ENCODE data around the gene ARF1.

ARF1 gene

GRCh38 chr1:228093050-228093906 is 10.8 kb downstream of the ARF1 start:
- H3K9me3 ChIP-seq: peaks cover 0 to 11% (median 6%) of the 10 kb centered on the region in 3 donors
- intact Hi-C loops (cut with DNase I; ENCODE audit: low total_unique reads): no loop called here
- no peak for TF ChIP-seq CTCF (IDR thresholded peaks at IDR 0.05)
- peaks cover 18 to 31% (median 29%) of the 10 kb centered on the region in 3 donors for H3K36me3 ChIP-seq
- DNase-seq: peak in 1 of 2 donors; percentile 45
- peaks cover 8 to 65% (median 48%) of the 10 kb centered on the region in 4 donors for H3K4me1 ChIP-seq
- no peaks in the 10 kb centered on the region for H3K27me3 ChIP-seq
- H3K4me3 ChIP-seq: no peak overlapping the region
- H3K27ac ChIP-seq: no peak overlapping the region

DNA sequence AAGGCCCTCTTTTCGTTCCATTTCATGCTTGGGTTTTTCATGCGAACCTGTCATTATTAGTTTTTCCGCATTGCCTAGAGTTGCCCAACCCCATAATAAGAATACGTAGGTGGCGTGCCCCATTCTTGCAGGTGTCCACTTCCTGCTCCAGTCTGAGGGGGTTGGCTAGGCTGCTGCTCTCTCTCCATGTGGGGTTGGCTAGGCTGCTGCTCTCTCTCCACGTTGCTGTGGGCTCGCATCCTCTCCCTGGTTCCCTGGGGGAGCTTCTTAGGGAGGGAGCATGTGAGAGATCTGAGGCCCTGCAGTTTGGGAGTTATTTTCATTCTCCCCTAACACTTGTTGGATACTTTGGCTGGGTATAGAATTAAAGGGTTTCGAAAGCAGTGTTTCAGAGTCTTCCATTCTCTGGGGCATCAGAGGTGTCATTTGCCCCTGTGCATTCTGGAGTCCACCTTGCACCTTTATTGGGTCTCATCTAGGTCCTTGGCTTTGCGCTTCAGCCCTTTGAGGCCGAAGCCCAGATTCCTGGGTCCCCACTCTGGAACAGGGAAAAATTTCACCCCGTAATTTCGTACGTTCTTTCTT is 12.0 kb downstream of the ARF1 start:
- intact Hi-C loops (cut with DNase I; ENCODE audit: low total_unique reads): no loop called here
- H3K27me3 ChIP-seq: no peaks in the 10 kb centered on the region
- H3K9me3 ChIP-seq: peaks cover 0 to 11% (median 6%) of the 10 kb centered on the region in 3 donors
- no peak overlapping the region for H3K4me3 ChIP-seq
- H3K4me1 ChIP-seq: peaks cover 8 to 52% (median 36%) of the 10 kb centered on the region in 4 donors
- H3K27ac ChIP-seq: no peak overlapping the region
- H3K36me3 ChIP-seq: peaks cover 30 to 44% (median 41%) of the 10 kb centered on the region in 3 donors
- no peak for TF ChIP-seq CTCF (IDR thresholded peaks at IDR 0.05)
- no peak for DNase-seq

GRCh38 chr1:228095161-228095560 is 12.7 kb downstream of the ARF1 start:
- intact Hi-C loops (cut with DNase I; ENCODE audit: low total_unique reads): no loop called here
- TF ChIP-seq CTCF (IDR thresholded peaks at IDR 0.05): no peak
- Histone ChIP-seq H3K27ac (no peak overlapping the region), H3K9me3 (peaks cover 0 to 11% (median 6%) of the 10 kb centered on the region in 3 donors), H3K4me3 (no peak overlapping the region), H3K4me1 (peaks cover 3 to 46% (median 29%) of the 10 kb centered on the region in 4 donors), H3K27me3 (no peaks in the 10 kb centered on the region), H3K36me3 (peaks cover 31 to 50% (median 48%) of the 10 kb centered on the region in 3 donors)
- DNase-seq: no peak

DNA sequence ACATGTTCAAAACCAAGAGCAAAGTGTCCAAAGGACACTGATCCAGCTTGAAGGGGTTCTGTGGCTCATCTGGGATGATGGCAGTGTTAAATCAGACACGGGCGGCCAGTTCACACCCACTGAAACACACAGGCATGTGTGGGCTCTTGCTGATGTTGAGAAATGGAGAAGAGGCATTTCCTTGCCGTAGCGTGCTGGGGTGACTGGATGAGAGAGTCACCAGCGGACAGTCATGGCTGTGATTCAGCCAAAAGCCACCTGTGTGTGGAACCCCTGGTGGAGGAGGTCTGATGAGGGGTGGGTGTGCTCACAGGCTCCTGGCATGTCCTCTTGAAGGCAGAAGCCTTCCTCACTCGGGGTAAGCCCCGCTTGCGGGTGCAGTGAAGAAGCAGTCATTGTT is 13.4 kb downstream of the ARF1 start:
- Histone ChIP-seq H3K36me3 (peaks cover 31 to 55% (median 52%) of the 10 kb centered on the region in 3 donors), H3K4me3 (no peak overlapping the region), H3K27me3 (no peaks in the 10 kb centered on the region), H3K9me3 (peaks cover 0 to 11% (median 6%) of the 10 kb centered on the region in 3 donors), H3K4me1 (peaks cover 0 to 38% (median 22%) of the 10 kb centered on the region in 4 donors), H3K27ac (no peak overlapping the region)
- intact Hi-C loops (cut with DNase I; ENCODE audit: low total_unique reads): no loop called here
- DNase-seq: peak in 1 of 2 donors; percentile 56
- TF ChIP-seq CTCF (IDR thresholded peaks at IDR 0.05): no peak

- peak; percentile 12 to 57 for DNase-seq
- Histone ChIP-seq H3K27me3 (no peaks in the 10 kb centered on the region), H3K27ac (no peak overlapping the region), H3K4me3 (no peak overlapping the region), H3K36me3 (peaks cover 31 to 58% (median 52%) of the 10 kb centered on the region in 3 donors), H3K4me1 (peaks cover 0 to 36% (median 20%) of the 10 kb centered on the region in 4 donors), H3K9me3 (peaks cover 0 to 11% (median 6%) of the 10 kb centered on the region in 3 donors)
- intact Hi-C loops (cut with DNase I; ENCODE audit: low total_unique reads): no loop called here
- no peak for TF ChIP-seq CTCF (IDR thresholded peaks at IDR 0.05)
Observed at GRCh38 chr1:228096416-228097332, 14.2 kb downstream of the ARF1 start.
